ENCODE measurements around the gene TOP1. TPM values are rescaled to one million over a fixed set of nuclear protein-coding genes. Genes with fewer than 3 reads are reported as not detected.
"Not testable (repeated sequence)": the region's sequence is repeated elsewhere in the genome, so short reads cannot be mapped to it uniquely, and the experiment has no call there.

TOP1 gene
- total RNA-seq, 1 donor from 2014 or later: 72.7 TPM

DNA sequence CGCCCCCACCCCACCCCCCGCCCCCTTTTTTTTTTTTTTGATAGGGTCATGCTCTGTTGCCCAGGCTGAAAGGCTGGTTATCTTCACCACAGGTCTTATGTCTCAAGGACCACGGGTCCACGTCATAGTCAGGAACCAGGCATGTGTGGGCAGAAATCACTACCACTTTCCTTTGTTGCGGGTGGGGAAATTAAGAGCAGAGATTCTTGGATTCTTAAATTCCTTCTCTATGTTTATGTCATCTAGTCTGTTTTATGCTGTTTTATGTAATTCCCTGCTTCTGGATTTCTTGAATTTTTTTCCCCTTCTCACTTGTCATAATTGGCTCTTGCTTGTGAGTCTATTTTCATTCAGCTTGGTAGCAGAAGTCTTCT, 82.9 kb downstream of the TOP1 start:
- DNase-seq (ENCODE audit: low spot score): no peak
- H3K27ac Mint-ChIP-seq (ENCODE audit: unreplicated experiment): peak overlapping the region; percentile 5
- peaks cover 37% of the 10 kb centered on the region for H3K36me3 Mint-ChIP-seq (ENCODE audit: low read depth, unreplicated experiment)
- H3K4me1 Mint-ChIP-seq (ENCODE audit: unreplicated experiment): no peaks in the 10 kb centered on the region
- TF ChIP-seq, protein P1, sequence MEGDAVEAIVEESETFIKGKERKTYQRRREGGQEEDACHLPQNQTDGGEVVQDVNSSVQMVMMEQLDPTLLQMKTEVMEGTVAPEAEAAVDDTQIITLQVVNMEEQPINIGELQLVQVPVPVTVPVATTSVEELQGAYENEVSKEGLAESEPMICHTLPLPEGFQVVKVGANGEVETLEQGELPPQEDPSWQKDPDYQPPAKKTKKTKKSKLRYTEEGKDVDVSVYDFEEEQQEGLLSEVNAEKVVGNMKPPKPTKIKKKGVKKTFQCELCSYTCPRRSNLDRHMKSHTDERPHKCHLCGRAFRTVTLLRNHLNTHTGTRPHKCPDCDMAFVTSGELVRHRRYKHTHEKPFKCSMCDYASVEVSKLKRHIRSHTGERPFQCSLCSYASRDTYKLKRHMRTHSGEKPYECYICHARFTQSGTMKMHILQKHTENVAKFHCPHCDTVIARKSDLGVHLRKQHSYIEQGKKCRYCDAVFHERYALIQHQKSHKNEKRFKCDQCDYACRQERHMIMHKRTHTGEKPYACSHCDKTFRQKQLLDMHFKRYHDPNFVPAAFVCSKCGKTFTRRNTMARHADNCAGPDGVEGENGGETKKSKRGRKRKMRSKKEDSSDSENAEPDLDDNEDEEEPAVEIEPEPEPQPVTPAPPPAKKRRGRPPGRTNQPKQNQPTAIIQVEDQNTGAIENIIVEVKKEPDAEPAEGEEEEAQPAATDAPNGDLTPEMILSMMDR (IDR thresholded peaks at IDR 0.05; ENCODE audit: unreplicated experiment): no peak
- no peaks in the 10 kb centered on the region for H3K27me3 Mint-ChIP-seq (ENCODE audit: unreplicated experiment)
- H3K4me3 Mint-ChIP-seq (ENCODE audit: unreplicated experiment): no peak overlapping the region
- no peaks in the 10 kb centered on the region for H3K9me3 Mint-ChIP-seq (ENCODE audit: unreplicated experiment)

DNA sequence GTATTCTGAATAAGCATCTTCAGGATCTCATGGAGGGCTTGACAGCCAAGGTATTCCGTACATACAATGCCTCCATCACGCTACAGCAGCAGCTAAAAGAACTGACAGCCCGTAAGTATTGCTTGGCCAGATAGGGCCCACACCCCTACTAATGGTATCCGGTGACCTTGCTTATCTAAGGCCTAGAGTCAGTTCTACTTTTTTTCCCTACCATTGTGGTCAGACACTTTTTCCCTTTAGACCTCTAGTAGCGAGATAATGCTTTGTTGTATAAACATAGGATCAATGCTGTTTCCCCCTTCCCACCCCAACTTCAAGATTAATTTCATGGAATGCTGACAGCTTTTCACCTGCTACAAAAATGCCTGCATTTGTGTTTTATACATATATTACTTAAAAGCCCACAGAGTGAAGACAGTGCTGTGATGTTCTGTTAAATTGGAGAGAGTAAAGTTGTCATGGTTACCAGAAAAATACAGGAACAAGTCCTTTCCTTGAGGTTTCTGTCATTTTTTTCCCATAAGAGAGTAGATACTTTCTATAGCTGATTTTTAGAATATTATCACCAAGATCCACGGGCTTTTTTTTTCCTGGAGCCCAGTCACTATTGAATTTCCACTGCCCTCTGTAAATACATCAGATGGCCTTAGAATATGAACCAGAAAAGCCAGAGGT, 87.8 kb downstream of the TOP1 start:
- H3K27ac Mint-ChIP-seq (ENCODE audit: unreplicated experiment): peak overlapping the region; percentile 91
- no peak for DNase-seq (ENCODE audit: low spot score)
- H3K9me3 Mint-ChIP-seq (ENCODE audit: unreplicated experiment): no peaks in the 10 kb centered on the region
- no peak overlapping the region for H3K4me3 Mint-ChIP-seq (ENCODE audit: unreplicated experiment)
- no peaks in the 10 kb centered on the region for H3K27me3 Mint-ChIP-seq (ENCODE audit: unreplicated experiment)
- TF ChIP-seq, protein P1 (IDR thresholded peaks at IDR 0.05; ENCODE audit: unreplicated experiment): no peak
- H3K36me3 Mint-ChIP-seq (ENCODE audit: low read depth, unreplicated experiment): peaks cover 47% of the 10 kb centered on the region
- H3K4me1 Mint-ChIP-seq (ENCODE audit: unreplicated experiment): no peaks in the 10 kb centered on the region

DNA sequence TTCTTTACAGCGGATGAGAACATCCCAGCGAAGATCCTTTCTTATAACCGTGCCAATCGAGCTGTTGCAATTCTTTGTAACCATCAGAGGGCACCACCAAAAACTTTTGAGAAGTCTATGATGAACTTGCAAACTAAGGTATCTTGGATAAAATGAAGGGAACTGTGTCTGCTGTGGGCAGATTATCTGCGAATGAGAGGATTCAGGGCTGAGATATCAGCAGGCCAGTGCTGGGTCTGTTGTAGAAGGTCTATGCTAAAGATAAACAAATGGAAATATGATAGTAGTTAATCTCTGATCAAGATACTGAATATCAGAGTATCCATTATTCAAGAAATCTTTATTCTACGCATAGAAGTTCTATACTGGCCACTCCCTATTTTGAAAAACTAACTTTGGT, 89.5 kb downstream of the TOP1 start:
- not testable (repeated sequence) for H3K27me3 Mint-ChIP-seq (ENCODE audit: unreplicated experiment); H3K27ac Mint-ChIP-seq (ENCODE audit: unreplicated experiment); H3K9me3 Mint-ChIP-seq (ENCODE audit: unreplicated experiment); DNase-seq (ENCODE audit: low spot score); H3K4me1 Mint-ChIP-seq (ENCODE audit: unreplicated experiment)
- TF ChIP-seq, protein P1 (IDR thresholded peaks at IDR 0.05; ENCODE audit: unreplicated experiment): peak; percentile 11
- Mint-ChIP-seq H3K36me3 (ENCODE audit: low read depth, unreplicated experiment) (peaks cover 55% of the 10 kb centered on the region), H3K4me3 (ENCODE audit: unreplicated experiment) (peak overlapping the region; percentile 37)

DNA sequence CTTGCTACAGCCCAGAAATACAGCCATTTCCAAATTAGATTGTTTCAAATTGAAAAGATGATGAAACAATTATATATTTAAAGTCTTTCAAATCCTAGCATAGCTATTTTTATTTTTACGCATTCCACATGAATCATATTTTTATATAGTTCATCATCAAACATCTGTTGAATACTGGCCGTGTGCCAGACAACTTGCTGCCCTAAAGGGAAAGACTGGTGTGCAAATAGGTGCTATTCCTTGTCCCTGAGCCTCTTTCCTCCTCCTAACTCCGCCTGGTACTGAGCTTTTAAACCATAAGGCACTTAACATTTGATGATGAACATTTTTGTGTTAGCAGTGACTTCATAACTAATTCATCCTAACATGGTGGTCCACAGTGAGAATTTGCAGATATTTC, 90.0 kb downstream of the TOP1 start:
- H3K4me3 Mint-ChIP-seq (ENCODE audit: unreplicated experiment): no peak overlapping the region
- no peaks in the 10 kb centered on the region for H3K9me3 Mint-ChIP-seq (ENCODE audit: unreplicated experiment)
- H3K27me3 Mint-ChIP-seq (ENCODE audit: unreplicated experiment): no peaks in the 10 kb centered on the region
- no peaks in the 10 kb centered on the region for H3K4me1 Mint-ChIP-seq (ENCODE audit: unreplicated experiment)
- TF ChIP-seq, protein P1 (IDR thresholded peaks at IDR 0.05; ENCODE audit: unreplicated experiment): no peak
- H3K36me3 Mint-ChIP-seq (ENCODE audit: low read depth, unreplicated experiment): peaks cover 54% of the 10 kb centered on the region
- H3K27ac Mint-ChIP-seq (ENCODE audit: unreplicated experiment): no peak overlapping the region
- DNase-seq (ENCODE audit: low spot score): no peak

DNA sequence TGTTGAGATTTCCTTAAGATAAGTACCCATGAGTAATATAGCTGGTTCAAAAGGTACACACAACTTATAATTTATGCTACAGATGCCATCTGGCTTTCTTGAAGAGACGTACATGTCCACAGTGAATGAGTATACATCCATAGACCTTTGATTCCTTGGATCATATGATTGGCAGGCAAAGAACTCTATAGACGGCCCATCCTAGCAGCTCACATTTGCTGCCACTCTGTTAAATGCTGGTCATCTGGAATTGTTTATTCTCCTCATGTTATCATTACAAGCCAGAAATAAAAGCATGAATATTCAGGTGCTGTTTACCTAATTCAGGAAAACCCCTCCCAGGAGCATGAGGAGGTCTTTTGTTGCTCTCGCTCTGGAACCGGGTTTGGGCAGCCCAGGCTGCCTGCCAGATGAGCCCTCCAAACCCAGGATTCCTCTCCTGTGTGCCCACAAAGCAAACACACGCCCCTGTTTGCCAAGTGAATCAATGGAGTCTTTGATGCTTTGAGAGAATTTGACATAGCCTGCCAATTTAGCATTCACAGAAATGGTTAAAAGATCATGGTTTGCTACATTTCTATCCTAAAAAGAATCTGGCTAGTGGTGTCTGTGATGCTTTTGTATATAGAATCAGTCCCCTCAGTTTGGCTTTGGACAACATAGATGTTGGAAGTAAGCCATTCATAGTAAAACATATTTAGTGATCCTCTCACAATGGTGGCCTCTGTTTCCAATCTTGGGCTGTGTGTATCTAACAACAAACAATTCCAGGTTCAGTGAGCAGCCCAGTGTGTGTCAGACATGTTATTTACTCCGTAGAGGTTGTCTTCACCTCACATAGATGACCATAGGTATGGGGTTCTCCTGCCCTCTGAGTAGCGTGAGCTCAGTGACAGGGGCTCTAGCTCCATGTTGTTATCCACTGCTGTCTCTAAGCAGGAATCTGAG, 91.3 kb downstream of the TOP1 start:
- DNase-seq (ENCODE audit: low spot score): no peak
- H3K27me3 Mint-ChIP-seq (ENCODE audit: unreplicated experiment): no peaks in the 10 kb centered on the region
- H3K36me3 Mint-ChIP-seq (ENCODE audit: low read depth, unreplicated experiment): peaks cover 53% of the 10 kb centered on the region
- no peaks in the 10 kb centered on the region for H3K4me1 Mint-ChIP-seq (ENCODE audit: unreplicated experiment)
- no peaks in the 10 kb centered on the region for H3K9me3 Mint-ChIP-seq (ENCODE audit: unreplicated experiment)
- H3K4me3 Mint-ChIP-seq (ENCODE audit: unreplicated experiment): no peak overlapping the region
- no peak overlapping the region for H3K27ac Mint-ChIP-seq (ENCODE audit: unreplicated experiment)
- TF ChIP-seq, protein P1 (IDR thresholded peaks at IDR 0.05; ENCODE audit: unreplicated experiment): no peak
